Measurements from ENCODE around the gene SLC6A18.

The SLC6A18 gene

DNA sequence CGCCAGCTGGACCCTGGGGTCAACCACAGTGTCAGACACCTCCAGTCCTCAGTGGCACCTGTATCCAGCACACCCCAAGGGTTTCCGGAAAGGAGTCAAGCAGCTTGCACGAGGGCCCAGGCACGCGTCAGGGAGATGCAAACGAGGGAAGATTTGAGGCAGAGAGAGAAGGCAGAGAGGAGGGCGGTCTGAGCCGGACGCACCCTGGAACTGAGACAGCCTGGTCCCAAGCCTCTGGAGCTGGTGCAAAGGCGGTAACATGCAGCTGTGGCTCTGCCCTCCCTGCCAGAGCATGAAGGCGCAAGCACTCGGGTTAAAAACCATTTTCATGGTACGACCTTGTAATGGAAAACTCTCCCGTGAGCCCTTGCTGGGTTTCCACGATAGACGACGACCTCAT is 32.2 kb downstream of the SLC6A18 start:
- TF ChIP-seq, protein P1, sequence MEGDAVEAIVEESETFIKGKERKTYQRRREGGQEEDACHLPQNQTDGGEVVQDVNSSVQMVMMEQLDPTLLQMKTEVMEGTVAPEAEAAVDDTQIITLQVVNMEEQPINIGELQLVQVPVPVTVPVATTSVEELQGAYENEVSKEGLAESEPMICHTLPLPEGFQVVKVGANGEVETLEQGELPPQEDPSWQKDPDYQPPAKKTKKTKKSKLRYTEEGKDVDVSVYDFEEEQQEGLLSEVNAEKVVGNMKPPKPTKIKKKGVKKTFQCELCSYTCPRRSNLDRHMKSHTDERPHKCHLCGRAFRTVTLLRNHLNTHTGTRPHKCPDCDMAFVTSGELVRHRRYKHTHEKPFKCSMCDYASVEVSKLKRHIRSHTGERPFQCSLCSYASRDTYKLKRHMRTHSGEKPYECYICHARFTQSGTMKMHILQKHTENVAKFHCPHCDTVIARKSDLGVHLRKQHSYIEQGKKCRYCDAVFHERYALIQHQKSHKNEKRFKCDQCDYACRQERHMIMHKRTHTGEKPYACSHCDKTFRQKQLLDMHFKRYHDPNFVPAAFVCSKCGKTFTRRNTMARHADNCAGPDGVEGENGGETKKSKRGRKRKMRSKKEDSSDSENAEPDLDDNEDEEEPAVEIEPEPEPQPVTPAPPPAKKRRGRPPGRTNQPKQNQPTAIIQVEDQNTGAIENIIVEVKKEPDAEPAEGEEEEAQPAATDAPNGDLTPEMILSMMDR (IDR thresholded peaks at IDR 0.05; ENCODE audit: low read depth, low read length, missing control alignments): no peak
- no peak overlapping the region for H3K4me3 ChIP-seq (replicated peaks; ENCODE audit: low read depth, low read length)
- DNase-seq (ENCODE audit: extremely low read depth, low read depth): no peak

DNA sequence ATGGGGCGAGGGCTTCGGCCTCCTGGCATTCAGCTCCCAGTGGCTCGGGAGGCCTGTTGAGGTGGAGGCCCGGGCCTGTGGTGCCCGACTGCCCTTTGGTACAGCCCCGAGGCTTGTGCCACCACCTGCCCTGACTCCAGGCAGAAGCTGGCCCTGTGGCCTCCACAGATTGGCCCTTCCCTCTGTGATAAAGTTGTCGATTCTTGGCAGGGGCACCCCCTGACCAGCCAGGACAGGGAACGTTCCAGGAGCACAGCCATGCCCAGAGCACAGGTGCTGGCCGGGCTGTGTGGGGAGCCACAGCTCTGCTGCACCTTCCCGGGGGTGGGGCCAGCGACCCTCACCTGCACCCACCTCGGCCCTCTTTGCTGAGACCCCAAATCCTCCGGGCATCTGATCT is 32.7 kb downstream of the SLC6A18 start:
- TF ChIP-seq, protein P1 (IDR thresholded peaks at IDR 0.05; ENCODE audit: low read depth, low read length, missing control alignments): no peak
- no peak overlapping the region for H3K4me3 ChIP-seq (replicated peaks; ENCODE audit: low read depth, low read length)
- no peak for DNase-seq (ENCODE audit: extremely low read depth, low read depth)

DNA sequence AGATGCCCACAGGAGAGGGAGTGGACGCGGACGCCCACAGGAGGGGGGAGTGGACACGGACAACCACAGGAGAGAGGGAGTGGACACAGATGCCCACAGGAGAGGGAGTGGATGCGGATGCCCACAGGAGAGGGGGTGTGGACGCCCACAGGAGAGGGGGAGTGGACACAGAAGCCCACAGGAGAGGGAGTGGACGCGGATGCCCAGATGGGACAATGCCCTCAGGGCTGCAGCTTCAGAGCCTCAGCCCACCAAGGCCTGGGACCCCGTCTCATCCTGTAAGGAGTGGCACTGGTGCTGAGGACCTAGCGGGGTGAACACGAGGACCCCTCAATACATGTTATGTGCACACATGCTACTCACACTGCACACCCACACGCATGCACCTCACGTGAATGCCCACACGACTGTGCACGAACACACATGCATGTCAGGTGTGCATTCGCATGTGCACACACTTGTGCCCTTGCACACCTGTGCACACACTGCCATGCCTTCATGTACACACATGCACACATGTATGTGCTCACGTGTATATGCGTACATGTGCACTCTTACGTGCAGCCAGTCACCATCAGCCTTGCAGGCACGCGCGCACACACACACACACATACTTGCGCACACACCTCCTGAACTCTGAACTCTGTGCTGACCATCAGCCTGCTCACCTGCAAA is 34.8 kb downstream of the SLC6A18 start:
- no peak overlapping the region for H3K4me3 ChIP-seq (replicated peaks; ENCODE audit: low read depth, low read length)
- TF ChIP-seq, protein P1 (IDR thresholded peaks at IDR 0.05; ENCODE audit: low read depth, low read length, missing control alignments): no peak
- no peak for DNase-seq (ENCODE audit: extremely low read depth, low read depth)

- no peak overlapping the region for H3K4me3 ChIP-seq (replicated peaks; ENCODE audit: low read depth, low read length)
- TF ChIP-seq, protein P1 (IDR thresholded peaks at IDR 0.05; ENCODE audit: low read depth, low read length, missing control alignments): no peak
- DNase-seq (ENCODE audit: extremely low read depth, low read depth): no peak
Measured at GRCh38 chr5:1261643-1262042, 36.5 kb downstream of the SLC6A18 start.

GRCh38 chr5:1262381-1262780 is 37.2 kb downstream of the SLC6A18 start:
- DNase-seq (ENCODE audit: extremely low read depth, low read depth): no peak
- TF ChIP-seq, protein P1 (IDR thresholded peaks at IDR 0.05; ENCODE audit: low read depth, low read length, missing control alignments): no peak
- no peak overlapping the region for H3K4me3 ChIP-seq (replicated peaks; ENCODE audit: low read depth, low read length)

DNA sequence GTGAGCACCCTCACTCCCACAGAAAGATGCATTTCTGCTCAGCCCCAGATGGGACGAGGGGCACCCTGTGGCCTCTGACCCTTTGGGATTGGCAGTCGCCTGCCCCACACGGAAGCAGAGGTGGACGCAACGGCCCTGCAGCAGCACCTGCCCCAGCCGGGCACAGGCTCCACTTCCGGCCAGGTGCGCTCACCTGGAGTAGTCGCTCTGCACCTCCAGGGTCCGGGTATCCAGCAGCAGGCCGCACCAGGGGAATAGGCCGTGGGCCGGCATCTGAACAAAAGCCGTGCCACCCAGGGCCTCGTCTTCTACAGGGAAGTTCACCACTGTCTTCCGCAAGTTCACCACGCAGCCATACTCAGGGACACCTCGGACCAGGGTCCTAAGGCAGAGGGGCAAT is 39.0 kb downstream of the SLC6A18 start:
- H3K4me3 ChIP-seq (replicated peaks; ENCODE audit: low read depth, low read length): no peak overlapping the region
- DNase-seq (ENCODE audit: extremely low read depth, low read depth): no peak
- TF ChIP-seq, protein P1 (IDR thresholded peaks at IDR 0.05; ENCODE audit: low read depth, low read length, missing control alignments): no peak

GRCh38 chr5:1265026-1265425 is 39.8 kb downstream of the SLC6A18 start:
- TF ChIP-seq, protein P1 (IDR thresholded peaks at IDR 0.05; ENCODE audit: low read depth, low read length, missing control alignments): no peak
- no peak for DNase-seq (ENCODE audit: extremely low read depth, low read depth)
- no peak overlapping the region for H3K4me3 ChIP-seq (replicated peaks; ENCODE audit: low read depth, low read length)

Data from HFF-Myc (cell line).